ENCODE data around the gene ALX3.

GRCh38 chr1:110034040-110034450, 36.4 kb downstream of the ALX3 start:
- TF ChIP-seq CTCF (IDR thresholded peaks at IDR 0.05) (no peak), POLR2A (IDR thresholded peaks at IDR 0.05) (no peak)

All from right lobe of liver (tissue), 4 donors.